ENCODE measurements around the gene MYRIP. TPM values are rescaled to one million over a fixed set of nuclear protein-coding genes. Genes with fewer than 3 reads are reported as not detected.

The MYRIP gene
- polyA plus RNA-seq, 1 of the 3 experiments (the other 2 are of a cell fraction), result 1.2 TPM

GRCh38 chr3:40226636-40227035, 417.2 kb downstream of the MYRIP start (continued):
- no peak for TF ChIP-seq USF1 (IDR thresholded peaks at IDR 0.05; ENCODE audit: borderline replicate concordance, low read depth)

GRCh38 chr3:40228792-40229350, 419.5 kb downstream of the MYRIP start:
- TF ChIP-seq FOXJ3 (CRISPR knock-in tag; IDR thresholded peaks at IDR 0.05), result no peak
- TF ChIP-seq IRF3 (IDR thresholded peaks at IDR 0.05; ENCODE audit: low read depth, low read length), result no peak
- TF ChIP-seq EP300 (IDR thresholded peaks at IDR 0.05; ENCODE audit: borderline replicate concordance in 1 of 2, low read depth in 1 of 2, low read length in 1 of 2), result no peak
- TF ChIP-seq MXI1 (IDR thresholded peaks at IDR 0.05; ENCODE audit: low read depth, low read length), result no peak
- TF ChIP-seq ZBTB33 (IDR thresholded peaks at IDR 0.05; ENCODE audit: borderline replicate concordance, low read depth), result no peak
- no peak for TF ChIP-seq ELF1 (IDR thresholded peaks at IDR 0.05)
- no peak for TF ChIP-seq TAF1 (IDR thresholded peaks at IDR 0.05; ENCODE audit: borderline replicate concordance, low read depth, low read length)
- no peak for TF ChIP-seq NFIC (IDR thresholded peaks at IDR 0.05; ENCODE audit: borderline replicate concordance)
- no peak for TF ChIP-seq USF2 (IDR thresholded peaks at IDR 0.05; ENCODE audit: borderline replicate concordance, low read depth, low read length)
- TF ChIP-seq RCOR1 (IDR thresholded peaks at IDR 0.05; ENCODE audit: low read length), result no peak
- TF ChIP-seq SIN3A (IDR thresholded peaks at IDR 0.05; ENCODE audit: borderline replicate concordance, low read depth, low read length), result no peak
- TF ChIP-seq USF1 (IDR thresholded peaks at IDR 0.05; ENCODE audit: borderline replicate concordance, low read depth), result no peak
- H3K4me1 ChIP-seq (ENCODE audit: control insufficient read depth in 1 of 2, insufficient read depth in 2 of 2, low read depth in 1 of 2, low read length in 1 of 2), result peaks cover 0 to 8% of the 10 kb centered on the region in 2 experiments; a peak in 1 of 4 replicates
- H3K27me3 ChIP-seq (ENCODE audit: insufficient read depth), result no peaks in the 10 kb centered on the region
- POLR2A ChIA-PET, result no interaction called here
- no peak overlapping the region for H3K4me2 ChIP-seq
- H3K4me3 ChIP-seq (ENCODE audit: low read depth in 2 of 2, low read length in 1 of 2), result no peak overlapping the region
- H3K36me3 ChIP-seq (replicated peaks in 1 of 2; ENCODE audit: control insufficient read depth in 1 of 2, insufficient read depth in 2 of 2, low read length in 1 of 2), result no peaks in the 10 kb centered on the region
- no peaks in the 10 kb centered on the region for H3K79me2 ChIP-seq (ENCODE audit: insufficient read depth)
- no peaks in the 10 kb centered on the region for H3K9me2 ChIP-seq
- WGBS (ENCODE audit: low lambda C conversion rate), result 50% methylated on average over 5 of the region's 5 CpGs
- H3K27ac ChIP-seq (ENCODE audit: low read depth in 2 of 2, low read length in 1 of 2), result no peak overlapping the region
- H3F3A ChIP-seq (replicated peaks; ENCODE audit: insufficient read depth), result no peaks in the 10 kb centered on the region
- no peaks in the 10 kb centered on the region for H4K20me1 ChIP-seq (ENCODE audit: insufficient read depth)
- no peaks in the 10 kb centered on the region for H3K9me3 ChIP-seq
- CTCF ChIA-PET, result interaction anchor here (0.6 to 1.9 kb wide), 5 partner anchors 10 to 941 kb away, joined by 3 to 7 read pairs (median 4); partner anchors contain the start of gene EIF1B
- DNase-seq, result no peak
- H2AFZ ChIP-seq (ENCODE audit: low read depth), result no peak overlapping the region
- no peak overlapping the region for H3K9ac ChIP-seq

All from SK-N-SH (cell line).